ENCODE results near the gene COL9A3. TPM values are rescaled to one million over a fixed set of nuclear protein-coding genes. Genes with fewer than 3 reads are reported as not detected.
A peak's percentile ranks its signal among the peaks of the same experiment; 100 is the strongest.

COL9A3 gene
- total and polyA plus RNA-seq, 2 experiments from 2014 or later, result 23.9 to 68.1 TPM

GRCh38 chr20:62872184-62872847 is 55.5 kb downstream of the COL9A3 start:
- Histone ChIP-seq H3K4me2 (no peak overlapping the region), H3K4me3 (no peak overlapping the region), H3K36me3 (replicated peaks; ENCODE audit: insufficient read depth, low read depth) (no peaks in the 10 kb centered on the region), H3K9me2 (replicated peaks; ENCODE audit: insufficient read depth) (no peaks in the 10 kb centered on the region), H3K27me3 (no peaks in the 10 kb centered on the region), H3K9me3 (ENCODE audit: low read depth) (no peaks in the 10 kb centered on the region), H4K20me1 (ENCODE audit: insufficient read depth, poor library complexity, severe bottlenecking) (no peaks in the 10 kb centered on the region), H3K4me1 (ENCODE audit: insufficient read depth) (no peaks in the 10 kb centered on the region), H3K27ac (no peak overlapping the region), H3K79me2 (no peaks in the 10 kb centered on the region), H2AFZ (no peak overlapping the region)
- TF ChIP-seq EZH2 (IDR thresholded peaks at IDR 0.05; ENCODE audit: borderline replicate concordance), result no peak
- TF ChIP-seq EZH2phosphoT487 (IDR thresholded peaks at IDR 0.05; ENCODE audit: low read depth, severe bottlenecking, unreplicated experiment), result no peak
- TF ChIP-seq CTCF (IDR thresholded peaks at IDR 0.05; ENCODE audit: poor library complexity), result no peak
- 85% methylated on average over 18 of the region's 18 CpGs for WGBS (ENCODE audit: low lambda C conversion rate, missing lambda C conversion rate)
- no peak for DNase-seq (ENCODE audit: low spot score)

GRCh38 chr20:62872862-62873261 is 56.0 kb downstream of the COL9A3 start:
- no peak overlapping the region for H2AFZ ChIP-seq

GRCh38 chr20:62873280-62873679 is 56.4 kb downstream of the COL9A3 start:
- H3K4me1 ChIP-seq (ENCODE audit: insufficient read depth), result no peaks in the 10 kb centered on the region
- H3K36me3 ChIP-seq (replicated peaks; ENCODE audit: insufficient read depth, low read depth), result no peaks in the 10 kb centered on the region
- H2AFZ ChIP-seq, result no peak overlapping the region
- WGBS (ENCODE audit: low lambda C conversion rate, missing lambda C conversion rate), result 82% methylated on average over 7 of the region's 7 CpGs
- no peak overlapping the region for H3K4me3 ChIP-seq
- no peaks in the 10 kb centered on the region for H3K9me3 ChIP-seq (ENCODE audit: low read depth)
- H3K27ac ChIP-seq, result peak overlapping the region; percentile 35
- H4K20me1 ChIP-seq (ENCODE audit: insufficient read depth, poor library complexity, severe bottlenecking), result no peaks in the 10 kb centered on the region
- H3K27me3 ChIP-seq, result no peaks in the 10 kb centered on the region
- no peaks in the 10 kb centered on the region for H3K9me2 ChIP-seq (replicated peaks; ENCODE audit: insufficient read depth)
- peak overlapping the region; percentile 47 for H3K4me2 ChIP-seq
- TF ChIP-seq EZH2 (IDR thresholded peaks at IDR 0.05; ENCODE audit: borderline replicate concordance) (no peak), EZH2phosphoT487 (IDR thresholded peaks at IDR 0.05; ENCODE audit: low read depth, severe bottlenecking, unreplicated experiment) (no peak), CTCF (IDR thresholded peaks at IDR 0.05; ENCODE audit: poor library complexity) (no peak)
- no peaks in the 10 kb centered on the region for H3K79me2 ChIP-seq
- DNase-seq (ENCODE audit: low spot score), result no peak

More at GRCh38 chr20:62872862-62873261, 56.0 kb downstream of the COL9A3 start:
- no peaks in the 10 kb centered on the region for H4K20me1 ChIP-seq (ENCODE audit: insufficient read depth, poor library complexity, severe bottlenecking)
- H3K4me3 ChIP-seq, result no peak overlapping the region
- no peak for DNase-seq (ENCODE audit: low spot score)
- H3K9me2 ChIP-seq (replicated peaks; ENCODE audit: insufficient read depth), result no peaks in the 10 kb centered on the region
- no peaks in the 10 kb centered on the region for H3K79me2 ChIP-seq
- H3K4me2 ChIP-seq, result no peak overlapping the region
- WGBS (ENCODE audit: low lambda C conversion rate, missing lambda C conversion rate), result 93% methylated on average over 6 of the region's 6 CpGs
- no peaks in the 10 kb centered on the region for H3K36me3 ChIP-seq (replicated peaks; ENCODE audit: insufficient read depth, low read depth)
- no peaks in the 10 kb centered on the region for H3K27me3 ChIP-seq
- H3K27ac ChIP-seq, result no peak overlapping the region
- H3K9me3 ChIP-seq (ENCODE audit: low read depth), result no peaks in the 10 kb centered on the region
- TF ChIP-seq CTCF (IDR thresholded peaks at IDR 0.05; ENCODE audit: poor library complexity) (no peak), EZH2phosphoT487 (IDR thresholded peaks at IDR 0.05; ENCODE audit: low read depth, severe bottlenecking, unreplicated experiment) (no peak), EZH2 (IDR thresholded peaks at IDR 0.05; ENCODE audit: borderline replicate concordance) (no peak)
- H3K4me1 ChIP-seq (ENCODE audit: insufficient read depth), result no peaks in the 10 kb centered on the region

Data from hepatocyte (in vitro differentiated cells).